Activated naive CD4-positive, alpha-beta T cell treated with anti-CD3 and anti-CD28 coated beads, Interleukin-2, amount 10 ng/mL, durations not matched to agents 7 days and 5 days (primary cell): Measurements from ENCODE around the gene BTN3A1.

Experiments
- CTCF ChIA-PET: fragments of 350-600 bp; sonication (Branson Sonifier 250); formaldehyde crosslinking; loops from one replicate; lab custom pipeline; 2021; ENCODE audit warnings: antibody characterized with exemption; lab: Charles Lee
- DNase-seq: peaks from one replicate; pipeline ENCODE4 v3.0.0-alpha.2; 2020
- H3K27ac Mint-ChIP-seq: one replicate; pipeline ENCODE4 v1.8.0; 2021; ENCODE audit warnings: mild to moderate bottlenecking, moderate library complexity, mixed read lengths
- H3K27me3 Mint-ChIP-seq: one replicate; pipeline ENCODE4 v1.8.0; 2021; ENCODE audit warnings: mild to moderate bottlenecking, mixed read lengths
- H3K36me3 Mint-ChIP-seq: one replicate; pipeline ENCODE4 v1.8.0; 2021; ENCODE audit warnings: mixed read lengths
- H3K4me1 Mint-ChIP-seq: one replicate; pipeline ENCODE4 v1.8.0; 2021; ENCODE audit warnings: mixed read lengths
- H3K4me3 Mint-ChIP-seq: one replicate; pipeline ENCODE4 v1.8.0; 2021; ENCODE audit warnings: mild to moderate bottlenecking, moderate library complexity, mixed read lengths
- H3K9me3 Mint-ChIP-seq: one replicate; pipeline ENCODE4 v1.8.0; 2021; ENCODE audit warnings: mixed read lengths

BTN3A1 gene

GRCh38 chr6:26387565-26387964 lies 14.5 kb upstream of the BTN3A1 start:
- Mint-ChIP-seq H3K36me3 (peaks cover 16% of the 10 kb centered on the region), H3K9me3 (no peaks in the 10 kb centered on the region), H3K4me3 (no peak overlapping the region), H3K27me3 (no peaks in the 10 kb centered on the region), H3K27ac (no peak overlapping the region), H3K4me1 (peaks cover 27% of the 10 kb centered on the region)
- CTCF ChIA-PET, result no interaction called here
- no peak for DNase-seq

GRCh38 chr6:26388014-26388413 lies 14.1 kb upstream of the BTN3A1 start:
- no peak for DNase-seq
- H3K4me3 Mint-ChIP-seq, result no peak overlapping the region
- H3K9me3 Mint-ChIP-seq, result no peaks in the 10 kb centered on the region
- H3K27ac Mint-ChIP-seq, result no peak overlapping the region
- peaks cover 17% of the 10 kb centered on the region for H3K36me3 Mint-ChIP-seq
- CTCF ChIA-PET, result no interaction called here
- no peaks in the 10 kb centered on the region for H3K27me3 Mint-ChIP-seq
- peaks cover 24% of the 10 kb centered on the region for H3K4me1 Mint-ChIP-seq

GRCh38 chr6:26388441-26388840 lies 13.6 kb upstream of the BTN3A1 start:
- Mint-ChIP-seq H3K27ac (no peak overlapping the region), H3K36me3 (peaks cover 19% of the 10 kb centered on the region), H3K27me3 (no peaks in the 10 kb centered on the region), H3K9me3 (no peaks in the 10 kb centered on the region), H3K4me3 (no peak overlapping the region), H3K4me1 (peaks cover 22% of the 10 kb centered on the region)
- DNase-seq, result no peak
- CTCF ChIA-PET, result no interaction called here

- peaks cover 19% of the 10 kb centered on the region for H3K36me3 Mint-ChIP-seq
- H3K9me3 Mint-ChIP-seq, result no peaks in the 10 kb centered on the region
- H3K27ac Mint-ChIP-seq, result no peak overlapping the region
- DNase-seq, result no peak
- no peak overlapping the region for H3K4me3 Mint-ChIP-seq
- no peaks in the 10 kb centered on the region for H3K27me3 Mint-ChIP-seq
- CTCF ChIA-PET, result no interaction called here
- H3K4me1 Mint-ChIP-seq, result peaks cover 17% of the 10 kb centered on the region
Measured at GRCh38 chr6:26389349-26389894, 12.7 kb upstream of the BTN3A1 start.

GRCh38 chr6:26390531-26390930 lies 11.5 kb upstream of the BTN3A1 start:
- DNase-seq, result no peak
- Mint-ChIP-seq H3K4me3 (no peak overlapping the region), H3K27ac (no peak overlapping the region), H3K9me3 (no peaks in the 10 kb centered on the region), H3K27me3 (no peaks in the 10 kb centered on the region), H3K36me3 (peaks cover 16% of the 10 kb centered on the region), H3K4me1 (peaks cover 13% of the 10 kb centered on the region)
- CTCF ChIA-PET, result no interaction called here

GRCh38 chr6:26392932-26393636 lies 9.0 kb upstream of the BTN3A1 start:
- Mint-ChIP-seq H3K27me3 (no peaks in the 10 kb centered on the region), H3K27ac (no peak overlapping the region), H3K4me1 (peaks cover 3% of the 10 kb centered on the region), H3K9me3 (no peaks in the 10 kb centered on the region), H3K4me3 (no peak overlapping the region), H3K36me3 (peaks cover 14% of the 10 kb centered on the region)
- DNase-seq, result no peak
- CTCF ChIA-PET, result no interaction called here

- H3K4me1 Mint-ChIP-seq, result peaks cover 1% of the 10 kb centered on the region
- no peak overlapping the region for H3K27ac Mint-ChIP-seq
- CTCF ChIA-PET, result no interaction called here
- no peaks in the 10 kb centered on the region for H3K9me3 Mint-ChIP-seq
- no peak for DNase-seq
- peaks cover 12% of the 10 kb centered on the region for H3K36me3 Mint-ChIP-seq
- no peaks in the 10 kb centered on the region for H3K27me3 Mint-ChIP-seq
- H3K4me3 Mint-ChIP-seq, result no peak overlapping the region
Measured at GRCh38 chr6:26394289-26394688, 7.8 kb upstream of the BTN3A1 start.

GRCh38 chr6:26398555-26398954 lies 3.5 kb upstream of the BTN3A1 start:
- CTCF ChIA-PET, result no interaction called here
- H3K9me3 Mint-ChIP-seq, result no peaks in the 10 kb centered on the region
- H3K4me1 Mint-ChIP-seq, result peaks cover 18% of the 10 kb centered on the region
- no peaks in the 10 kb centered on the region for H3K27me3 Mint-ChIP-seq
- H3K36me3 Mint-ChIP-seq, result peaks cover 3% of the 10 kb centered on the region
- no peak for DNase-seq
- H3K27ac Mint-ChIP-seq, result no peak overlapping the region
- no peak overlapping the region for H3K4me3 Mint-ChIP-seq

GRCh38 chr6:26400626-26401025 lies 1.4 kb upstream of the BTN3A1 start:
- H3K27ac Mint-ChIP-seq, result peak overlapping the region; percentile 94
- H3K36me3 Mint-ChIP-seq, result peaks cover 18% of the 10 kb centered on the region
- no peak for DNase-seq
- no peaks in the 10 kb centered on the region for H3K27me3 Mint-ChIP-seq
- no peaks in the 10 kb centered on the region for H3K9me3 Mint-ChIP-seq
- peaks cover 37% of the 10 kb centered on the region for H3K4me1 Mint-ChIP-seq
- peak overlapping the region; percentile 96 for H3K4me3 Mint-ChIP-seq
- CTCF ChIA-PET, result no interaction called here

- DNase-seq, result no peak
- Mint-ChIP-seq H3K4me1 (peaks cover 43% of the 10 kb centered on the region), H3K36me3 (peaks cover 23% of the 10 kb centered on the region), H3K4me3 (peak overlapping the region; percentile 96), H3K27me3 (no peaks in the 10 kb centered on the region), H3K9me3 (no peaks in the 10 kb centered on the region), H3K27ac (peak overlapping the region; percentile 94)
- CTCF ChIA-PET, result no interaction called here
Measured at GRCh38 chr6:26401389-26401986, 587 bp upstream of the BTN3A1 start.

GRCh38 chr6:26403893-26404292 lies 1.8 kb downstream of the BTN3A1 start:
- no peaks in the 10 kb centered on the region for H3K9me3 Mint-ChIP-seq
- peaks cover 43% of the 10 kb centered on the region for H3K36me3 Mint-ChIP-seq
- no peak for DNase-seq
- H3K27me3 Mint-ChIP-seq, result no peaks in the 10 kb centered on the region
- CTCF ChIA-PET, result interaction anchor here (1.5 kb wide), 1 partner anchor 62 kb away, joined by 3 read pairs; no protein-coding TSS in a partner anchor
- H3K4me3 Mint-ChIP-seq, result peak overlapping the region; percentile 96
- H3K27ac Mint-ChIP-seq, result peak overlapping the region; percentile 13
- peaks cover 57% of the 10 kb centered on the region for H3K4me1 Mint-ChIP-seq

GRCh38 chr6:26404546-26404945 lies 2.5 kb downstream of the BTN3A1 start:
- CTCF ChIA-PET, result interaction anchor here (1.5 kb wide), 1 partner anchor 63 kb away, joined by 3 read pairs; no protein-coding TSS in a partner anchor
- Mint-ChIP-seq H3K27ac (no peak overlapping the region), H3K4me3 (peak overlapping the region; percentile 62), H3K36me3 (peaks cover 47% of the 10 kb centered on the region), H3K27me3 (no peaks in the 10 kb centered on the region), H3K4me1 (peaks cover 57% of the 10 kb centered on the region), H3K9me3 (no peaks in the 10 kb centered on the region)
- DNase-seq, result no peak

GRCh38 chr6:26408828-26409730 lies 7.0 kb downstream of the BTN3A1 start:
- H3K27ac Mint-ChIP-seq, result no peak overlapping the region
- CTCF ChIA-PET, result no interaction called here
- no peaks in the 10 kb centered on the region for H3K9me3 Mint-ChIP-seq
- H3K4me1 Mint-ChIP-seq, result peaks cover 33% of the 10 kb centered on the region
- H3K27me3 Mint-ChIP-seq, result no peaks in the 10 kb centered on the region
- no peak overlapping the region for H3K4me3 Mint-ChIP-seq
- no peak for DNase-seq
- H3K36me3 Mint-ChIP-seq, result peaks cover 83% of the 10 kb centered on the region

- Mint-ChIP-seq H3K9me3 (peaks cover 8% of the 10 kb centered on the region), H3K4me1 (peaks cover 12% of the 10 kb centered on the region), H3K36me3 (peaks cover 80% of the 10 kb centered on the region), H3K4me3 (no peak overlapping the region), H3K27me3 (no peaks in the 10 kb centered on the region), H3K27ac (peak overlapping the region; percentile 66)
- CTCF ChIA-PET, result interaction anchor here (1.0 kb wide), 1 partner anchor 158 kb away, joined by 4 read pairs; no protein-coding TSS in a partner anchor
- no peak for DNase-seq
Measured at GRCh38 chr6:26411751-26412150, 9.7 kb downstream of the BTN3A1 start.
